Esophagus muscularis mucosa (tissue), 4 donors: ENCODE data around the gene EML6. TPM values are rescaled to one million over a fixed set of nuclear protein-coding genes. Genes with fewer than 3 reads are reported as not detected.

Experiments used
- DNase-seq: peaks from one replicate; pipeline ENCODE4 v3.0.0-alpha.2; 2017; ENCODE audit errors: extremely low spot score
- H3K27ac ChIP-seq, 4 donors: fragments of 200-600 bp; sonication (generic); replicated peaks in 1 of 4; 1 replicate in 3 of 4; 2 replicates in 1 of 4; pipeline ENCODE4 v1.5.1; 2016 to 2019; ENCODE audit warnings: mild to moderate bottlenecking in 1 of 4
- H3K27me3 ChIP-seq, 4 donors: fragments of 200-600 bp; sonication (generic); one replicate each; pipeline versions ENCODE4 v1.5.1 to v1.6.0; 2016 to 2019
- H3K36me3 ChIP-seq, 4 donors: fragments of 200-600 bp; sonication (generic); one replicate each; pipeline ENCODE4 v1.5.1; 2016 to 2019
- H3K4me1 ChIP-seq, 4 donors: fragments of 200-600 bp; sonication (generic); one replicate each; pipeline ENCODE4 v1.5.1; 2016 to 2019
- H3K4me3 ChIP-seq, 4 donors: fragments of 200-600 bp; sonication (generic); 1 replicate in 2 of 4; 2 replicates in 2 of 4; pipeline ENCODE4 v1.5.1; 2016 to 2019; ENCODE audit warnings: mild to moderate bottlenecking in 4 of 4, moderate library complexity in 1 of 4
- H3K9me3 ChIP-seq, 4 donors: fragments of 200-600 bp; sonication (generic); 1 replicate in 3 of 4; 2 replicates in 1 of 4; pipeline ENCODE4 v1.5.1; 2016 to 2019
- EP300 ChIP-seq: sonication (generic); formaldehyde crosslinking; IDR thresholded peaks from one replicate; pipeline ENCODE4 v1.6.1; 2017; ENCODE audit warnings: antibody characterized with exemption
- POLR2A ChIP-seq: fragments of 450-650 bp; IDR thresholded peaks from one replicate; pipeline ENCODE4 v1.6.1; 2017; ENCODE audit warnings: antibody characterized with exemption, moderate library complexity, mild to moderate bottlenecking, low read depth
- POLR2AphosphoS5 ChIP-seq, 2 donors: sonication (generic); formaldehyde crosslinking; IDR thresholded peaks; one replicate each; pipeline ENCODE4 v1.6.1; 2017; ENCODE audit warnings: antibody characterized with exemption in 2 of 2
- WGBS: methylation state at CpG from one replicate; pipeline ENCODE4 v1.1.5; 2018; 5-methylcytosine and 5-hydroxymethylcytosine counted together
- intact Hi-C: fragments of 100-400 bp; cut with DNase I; formaldehyde crosslinking; loops from one replicate; pipeline ENCODE4 v1.15.1; 2023
- total RNA-seq, 4 donors: library from RNA; depleted of rRNA; stranded (reverse); fragments of >200 nt; gene quantifications; one replicate each; pipeline versions ENCODE4 v1.1.0 to v1.2.1, GENCODE V29; 2016
- TF ChIP-seq, protein P1 (sequence below), 3 experiments: fragments of 200-600 bp in 2 of 3; fragments of 450-650 bp in 1 of 3; sonication (generic) in 2 of 3; IDR thresholded peaks; one replicate each; pipeline ENCODE4 v1.5.1; 2017 to 2019; ENCODE audit warnings: antibody characterized with exemption in 3 of 3, mild to moderate bottlenecking in 2 of 3, moderate library complexity in 1 of 3

EML6 gene
- total RNA-seq, 4 donors from 2014 or later = 0.75 to 4.6 (median 0.89) TPM

DNA sequence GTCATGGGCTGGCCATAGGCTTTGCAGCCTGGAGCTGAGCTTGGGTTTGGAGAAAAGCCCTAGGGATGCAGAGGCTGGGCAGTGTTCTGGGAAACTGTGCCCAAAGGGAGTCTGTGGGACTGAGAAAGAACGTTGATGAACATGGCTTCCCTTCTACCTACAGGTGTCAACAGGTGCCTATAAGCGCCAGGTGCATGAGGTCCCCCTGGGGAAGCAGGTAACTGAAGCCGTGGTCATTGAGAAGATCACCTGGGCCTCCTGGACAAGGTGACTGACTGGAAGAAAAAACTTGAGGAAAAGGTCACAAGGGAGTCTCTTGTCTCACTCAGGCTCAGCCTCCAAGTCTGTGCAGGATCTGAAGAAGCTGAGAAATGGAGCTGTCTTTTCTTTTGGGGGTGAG is 243.4 kb downstream of the EML6 start:
- H3K36me3 ChIP-seq = peaks cover 0 to 34% (median 8%) of the 10 kb centered on the region in 4 donors
- WGBS = 89% methylated on average over 3 of the region's 3 CpGs
- H3K4me3 ChIP-seq = no peak overlapping the region
- H3K9me3 ChIP-seq = no peaks in the 10 kb centered on the region
- no peak for DNase-seq
- H3K27me3 ChIP-seq = no peaks in the 10 kb centered on the region
- H3K27ac ChIP-seq = no peak overlapping the region
- intact Hi-C loops = no loop called here
- TF ChIP-seq, protein P1, sequence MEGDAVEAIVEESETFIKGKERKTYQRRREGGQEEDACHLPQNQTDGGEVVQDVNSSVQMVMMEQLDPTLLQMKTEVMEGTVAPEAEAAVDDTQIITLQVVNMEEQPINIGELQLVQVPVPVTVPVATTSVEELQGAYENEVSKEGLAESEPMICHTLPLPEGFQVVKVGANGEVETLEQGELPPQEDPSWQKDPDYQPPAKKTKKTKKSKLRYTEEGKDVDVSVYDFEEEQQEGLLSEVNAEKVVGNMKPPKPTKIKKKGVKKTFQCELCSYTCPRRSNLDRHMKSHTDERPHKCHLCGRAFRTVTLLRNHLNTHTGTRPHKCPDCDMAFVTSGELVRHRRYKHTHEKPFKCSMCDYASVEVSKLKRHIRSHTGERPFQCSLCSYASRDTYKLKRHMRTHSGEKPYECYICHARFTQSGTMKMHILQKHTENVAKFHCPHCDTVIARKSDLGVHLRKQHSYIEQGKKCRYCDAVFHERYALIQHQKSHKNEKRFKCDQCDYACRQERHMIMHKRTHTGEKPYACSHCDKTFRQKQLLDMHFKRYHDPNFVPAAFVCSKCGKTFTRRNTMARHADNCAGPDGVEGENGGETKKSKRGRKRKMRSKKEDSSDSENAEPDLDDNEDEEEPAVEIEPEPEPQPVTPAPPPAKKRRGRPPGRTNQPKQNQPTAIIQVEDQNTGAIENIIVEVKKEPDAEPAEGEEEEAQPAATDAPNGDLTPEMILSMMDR (IDR thresholded peaks at IDR 0.05) = no peak
- TF ChIP-seq POLR2AphosphoS5 (IDR thresholded peaks at IDR 0.05) (no peak), EP300 (no peak), POLR2A (no peak)
- H3K4me1 ChIP-seq = peaks cover 5 to 16% (median 15%) of the 10 kb centered on the region in 4 donors

DNA sequence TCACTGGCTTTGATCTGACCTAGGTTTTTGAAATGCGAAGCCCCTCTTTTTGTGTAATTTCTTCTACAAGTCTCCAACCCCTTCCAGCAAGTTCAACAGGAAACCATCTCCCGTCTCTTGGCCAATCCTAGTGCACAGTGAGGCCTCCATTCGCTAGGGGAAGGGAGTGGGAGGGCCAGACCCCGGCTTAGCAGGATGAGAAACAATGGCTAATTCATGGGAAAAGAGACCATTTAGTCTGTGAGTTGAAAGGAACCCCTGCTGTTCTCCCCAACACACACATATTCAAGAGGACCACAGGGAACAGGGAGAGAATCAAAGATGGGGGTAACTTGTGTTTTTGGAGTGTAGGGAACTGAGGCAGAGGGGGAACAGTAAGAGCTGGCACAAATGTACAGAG is 243.8 kb downstream of the EML6 start:
- Histone ChIP-seq H3K36me3 (peaks cover 0 to 39% (median 8%) of the 10 kb centered on the region in 4 donors), H3K9me3 (no peaks in the 10 kb centered on the region), H3K27me3 (no peaks in the 10 kb centered on the region), H3K27ac (no peak overlapping the region), H3K4me3 (no peak overlapping the region), H3K4me1 (peaks cover 5 to 20% (median 18%) of the 10 kb centered on the region in 4 donors)
- no peak for DNase-seq
- intact Hi-C loops = no loop called here
- WGBS = 73% methylated on average over 4 of the region's 4 CpGs
- TF ChIP-seq, protein P1 (IDR thresholded peaks at IDR 0.05) = no peak
- no peak for TF ChIP-seq POLR2AphosphoS5 (IDR thresholded peaks at IDR 0.05)
- no peak for TF ChIP-seq EP300
- TF ChIP-seq POLR2A = no peak

DNA sequence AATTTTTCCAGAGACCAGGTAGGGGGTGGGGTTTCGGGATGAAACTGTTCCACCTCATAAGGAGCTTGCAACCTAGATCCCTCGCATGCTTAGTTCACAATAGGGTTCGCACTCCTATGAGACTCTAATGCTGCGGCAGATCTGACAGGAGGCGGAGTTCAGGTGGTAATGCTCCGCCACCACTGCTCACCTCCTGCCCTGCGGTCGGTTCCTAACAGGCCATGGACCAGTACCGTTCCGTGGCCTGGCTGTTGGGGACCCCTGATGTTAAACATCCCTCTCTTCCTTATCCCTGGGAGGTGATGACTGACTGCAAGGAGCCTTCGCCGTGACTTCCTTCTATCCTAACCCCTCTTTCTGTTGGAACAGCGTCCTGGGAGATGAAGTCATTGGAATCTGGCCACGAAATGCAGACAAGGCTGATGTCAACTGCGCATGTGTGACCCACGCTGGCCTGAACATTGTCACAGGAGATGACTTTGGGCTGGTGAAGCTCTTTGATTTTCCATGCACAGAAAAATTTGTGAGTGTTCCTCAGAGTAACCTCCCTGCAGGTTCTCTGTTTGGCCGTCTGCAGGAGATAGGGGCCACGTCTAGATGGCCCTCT is 244.4 kb downstream of the EML6 start:
- H3K4me1 ChIP-seq = peaks cover 5 to 26% (median 23%) of the 10 kb centered on the region in 4 donors
- 95% methylated on average over 18 of the region's 18 CpGs for WGBS
- no peak for DNase-seq
- intact Hi-C loops = no loop called here
- H3K27me3 ChIP-seq = no peaks in the 10 kb centered on the region
- H3K4me3 ChIP-seq = no peak overlapping the region
- TF ChIP-seq POLR2AphosphoS5 (IDR thresholded peaks at IDR 0.05) = no peak
- no peak for TF ChIP-seq POLR2A
- TF ChIP-seq, protein P1 (IDR thresholded peaks at IDR 0.05) = no peak
- no peak for TF ChIP-seq EP300
- H3K36me3 ChIP-seq = peaks cover 0 to 41% (median 8%) of the 10 kb centered on the region in 4 donors
- H3K27ac ChIP-seq = no peak overlapping the region
- H3K9me3 ChIP-seq = no peaks in the 10 kb centered on the region

- Histone ChIP-seq H3K36me3 (peaks cover 0 to 45% (median 8%) of the 10 kb centered on the region in 4 donors), H3K9me3 (no peaks in the 10 kb centered on the region), H3K27ac (no peak overlapping the region), H3K4me3 (no peak overlapping the region), H3K27me3 (no peaks in the 10 kb centered on the region), H3K4me1 (peaks cover 5 to 34% (median 31%) of the 10 kb centered on the region in 4 donors)
- intact Hi-C loops = no loop called here
- TF ChIP-seq POLR2AphosphoS5 (IDR thresholded peaks at IDR 0.05) (no peak), EP300 (no peak), POLR2A (no peak)
- no peak for DNase-seq
- 86% methylated on average over 10 of the region's 10 CpGs for WGBS
These were observed 245.2 kb downstream of the EML6 start for GRCh38 chr2:54968561-54969218.

DNA sequence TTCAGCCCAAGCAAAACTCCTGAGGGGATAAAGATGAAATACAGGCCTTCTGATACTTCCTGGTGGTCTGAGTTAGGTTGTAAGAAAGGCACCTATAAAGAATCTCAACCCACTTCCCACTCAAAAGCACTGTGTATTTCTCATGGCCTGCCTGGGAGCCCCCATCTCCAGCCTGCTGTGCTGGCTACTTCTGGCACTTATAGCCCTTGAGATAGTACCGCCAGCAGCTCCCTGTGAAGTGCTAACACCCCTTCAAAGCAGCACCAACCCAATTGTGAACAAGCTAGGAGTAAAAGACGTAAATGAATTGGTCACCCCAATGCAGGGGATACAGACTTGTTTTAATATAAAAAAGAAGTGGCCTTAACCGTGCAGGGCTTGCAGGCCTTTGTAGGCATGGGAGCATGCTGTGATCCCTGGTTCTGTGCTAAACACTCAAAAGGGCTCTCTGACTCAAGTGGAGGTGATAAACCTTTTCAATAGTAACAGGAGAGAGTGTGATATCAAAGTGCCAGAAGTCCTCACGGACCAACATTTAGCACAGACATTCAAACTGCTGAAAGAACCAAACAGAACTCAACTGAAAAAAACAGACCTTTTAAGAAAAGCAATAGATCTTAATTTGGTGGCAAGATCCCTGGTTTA is 246.0 kb downstream of the EML6 start:
- DNase-seq = no peak
- H3K9me3 ChIP-seq = no peaks in the 10 kb centered on the region
- H3K4me3 ChIP-seq = no peak overlapping the region
- TF ChIP-seq, protein P1 (IDR thresholded peaks at IDR 0.05) = no peak
- TF ChIP-seq POLR2A (no peak), POLR2AphosphoS5 (IDR thresholded peaks at IDR 0.05) (no peak), EP300 (no peak)
- peaks cover 5 to 41% (median 38%) of the 10 kb centered on the region in 4 donors for H3K4me1 ChIP-seq
- peaks cover 0 to 45% (median 8%) of the 10 kb centered on the region in 4 donors for H3K36me3 ChIP-seq
- intact Hi-C loops = no loop called here
- 72% methylated on average over 4 of the region's 4 CpGs for WGBS
- no peak overlapping the region for H3K27ac ChIP-seq
- H3K27me3 ChIP-seq = no peaks in the 10 kb centered on the region
